GM18951 (cell line): ENCODE data around the gene ANAPC10.

Experiments
- POLR2A ChIP-seq: IDR thresholded peaks from 4 replicates; pipeline ENCODE4 v1.6.1; 2011; ENCODE audit warnings: mild to moderate bottlenecking; ENCODE audit not compliant: insufficient read length, insufficient read depth; ENCODE audit errors: extremely low read depth
- in situ Hi-C: fragments of 300-500 bp; cut with MboI; formaldehyde crosslinking; loops from one replicate; pipeline ENCODE4 v1.12.0; 2022; ENCODE audit warnings: low sequenced_read_pairs, mixed read lengths, inconsistent platforms; ENCODE audit not compliant: unreplicated experiment

The ANAPC10 gene

DNA sequence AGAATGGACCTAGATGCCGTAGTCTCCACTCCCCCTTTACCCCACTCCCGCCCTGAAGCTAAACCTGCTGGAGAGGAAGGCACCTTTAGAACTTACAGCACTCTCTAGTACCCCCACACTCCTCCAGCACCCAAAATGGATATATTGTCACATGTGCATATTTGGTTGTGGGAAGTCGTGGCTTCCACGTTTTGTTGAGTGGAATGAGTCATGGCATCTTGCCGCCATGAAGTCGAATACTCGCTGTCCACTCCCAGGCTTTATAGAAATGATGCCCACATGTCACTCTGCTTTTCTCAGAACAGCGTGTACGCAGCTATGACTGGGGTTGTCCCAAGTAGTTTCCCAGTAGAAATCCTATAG lies 660 bp upstream of the ANAPC10 start:
- TF ChIP-seq POLR2A, result no peak
- in situ Hi-C loops, result no loop called here

DNA sequence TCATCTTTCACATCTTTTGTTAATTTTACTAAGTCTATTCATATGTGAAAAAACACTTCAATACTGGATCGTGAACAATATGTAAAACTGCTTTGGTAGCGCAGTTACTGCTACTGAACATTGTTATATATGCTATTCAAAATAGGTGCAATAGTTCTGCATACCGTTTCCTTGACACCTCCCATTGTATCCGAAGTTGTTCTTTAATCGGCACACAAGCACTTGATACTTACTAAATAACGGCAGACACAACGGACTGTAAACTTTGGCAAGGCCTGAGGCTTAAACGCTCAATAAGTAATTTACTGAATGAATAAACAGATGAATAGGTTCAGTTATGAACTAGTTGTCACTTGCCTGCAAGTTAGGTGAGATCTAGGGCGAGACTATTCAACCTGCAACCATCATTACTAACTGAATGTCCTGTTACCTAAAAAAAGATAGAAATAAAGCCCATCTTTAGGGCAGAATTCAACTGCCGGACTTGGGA lies 620 bp downstream of the ANAPC10 start:
- in situ Hi-C loops, result no loop called here
- no peak for TF ChIP-seq POLR2A

DNA sequence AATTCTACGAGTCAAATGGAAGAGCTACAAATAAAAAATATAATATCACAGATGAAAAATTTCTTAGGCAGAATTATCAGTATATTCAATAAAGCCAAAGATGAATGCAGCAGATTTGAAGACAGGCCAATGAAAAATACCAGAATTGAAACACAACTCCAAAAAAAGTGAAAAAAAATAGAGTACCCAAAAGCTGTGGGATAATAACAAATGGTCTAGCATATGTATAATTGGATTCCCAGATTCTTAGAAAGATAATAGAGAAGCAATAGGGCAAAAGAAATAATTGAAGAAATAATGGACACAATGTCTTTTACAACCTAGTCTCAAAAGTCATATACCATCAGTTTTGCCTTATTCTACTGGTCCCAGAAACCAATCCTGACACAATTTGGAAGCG lies 4.4 kb downstream of the ANAPC10 start:
- no peak for TF ChIP-seq POLR2A
- in situ Hi-C loops, result no loop called here

DNA sequence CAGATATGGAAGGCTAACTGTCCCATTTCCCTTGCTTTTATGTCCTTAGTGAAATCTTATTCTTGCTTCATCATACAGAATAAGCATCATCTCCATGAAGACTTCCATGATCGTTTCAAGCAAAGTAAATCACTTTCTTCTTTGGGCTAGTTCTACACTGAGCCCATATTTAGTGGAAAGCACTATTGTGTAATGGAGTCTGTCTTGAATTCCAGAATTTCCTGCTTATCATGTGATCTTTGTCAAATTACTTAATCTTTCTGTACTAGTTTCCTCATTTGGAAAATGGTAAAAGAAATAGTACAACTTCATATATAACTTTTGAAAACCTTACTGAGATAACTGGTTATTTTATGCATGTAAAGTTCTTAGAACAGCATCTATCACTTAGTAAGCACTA lies 7.6 kb downstream of the ANAPC10 start:
- in situ Hi-C loops, result no loop called here
- TF ChIP-seq POLR2A, result no peak

DNA sequence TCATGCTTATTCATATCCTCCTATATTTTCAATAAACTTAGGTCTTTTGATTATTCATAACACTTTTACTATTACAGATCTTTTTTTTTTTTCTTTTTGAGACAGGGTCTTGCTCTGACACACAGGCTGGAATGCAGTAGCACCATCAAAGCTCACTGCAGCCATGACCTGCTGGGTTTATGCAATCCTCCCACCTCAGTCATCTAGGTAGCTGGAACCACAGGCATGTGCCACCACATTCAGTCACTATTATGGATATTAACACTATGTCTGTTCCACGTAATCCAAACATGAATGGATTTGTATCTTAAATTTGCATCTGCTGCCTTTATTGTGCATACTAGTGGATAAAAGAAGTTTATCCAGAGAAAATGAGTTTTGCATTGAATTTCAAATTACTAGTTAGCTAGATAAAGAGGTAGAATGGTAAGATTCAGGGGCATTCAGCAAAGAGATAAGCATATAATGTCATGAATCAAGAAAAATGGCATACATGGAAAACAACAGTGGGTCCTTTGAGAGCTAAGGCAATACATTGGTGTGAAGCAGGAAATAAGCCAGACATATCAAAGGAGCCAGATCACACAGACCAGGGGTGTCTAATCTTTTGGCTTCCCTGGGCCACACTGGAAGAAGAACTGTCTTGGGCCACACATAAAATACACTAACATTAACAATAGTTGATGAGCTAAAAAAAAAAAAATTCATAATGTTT lies 13.9 kb downstream of the ANAPC10 start:
- in situ Hi-C loops, result no loop called here
- no peak for TF ChIP-seq POLR2A

DNA sequence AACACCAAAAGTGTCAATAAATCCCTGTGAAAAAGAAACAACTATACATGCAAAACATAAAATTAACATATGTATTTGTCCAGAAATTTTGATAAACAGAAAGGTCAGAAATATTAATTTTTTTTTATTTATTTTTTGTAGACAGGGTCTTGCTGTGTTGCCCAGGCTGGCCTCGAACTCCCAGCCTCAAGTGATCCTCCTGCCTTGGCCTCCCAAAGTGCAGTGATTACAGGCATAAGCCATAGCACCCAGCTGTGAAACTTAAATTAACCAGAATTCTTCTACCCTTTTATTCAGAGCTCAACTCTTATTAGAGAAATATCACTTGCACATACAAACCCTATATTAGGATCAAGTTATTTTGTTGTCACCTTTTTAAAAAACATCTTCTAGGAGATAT lies 16.2 kb downstream of the ANAPC10 start:
- in situ Hi-C loops, result no loop called here

DNA sequence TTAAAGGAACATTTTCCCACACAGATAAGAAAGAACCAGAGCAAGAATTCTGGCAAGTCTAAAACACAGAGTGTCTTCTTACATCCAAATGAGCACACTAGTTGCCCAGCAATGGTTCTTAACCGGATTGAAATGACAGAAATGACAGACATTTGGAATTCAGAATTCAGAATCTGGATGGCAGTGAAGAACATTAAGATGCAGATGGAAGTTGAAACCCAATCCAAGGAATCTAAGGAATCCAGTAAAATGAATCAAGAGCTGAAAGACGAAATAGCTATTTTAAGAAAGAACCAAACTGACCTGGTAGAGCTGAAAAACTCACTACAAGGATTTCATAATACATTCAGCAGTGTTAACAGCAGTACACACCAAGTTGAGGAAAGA lies 21.5 kb downstream of the ANAPC10 start:
- no peak for TF ChIP-seq POLR2A
- in situ Hi-C loops, result no loop called here

More for the DNA sequence above, 16.2 kb downstream of the ANAPC10 start:
- TF ChIP-seq POLR2A, result no peak

DNA sequence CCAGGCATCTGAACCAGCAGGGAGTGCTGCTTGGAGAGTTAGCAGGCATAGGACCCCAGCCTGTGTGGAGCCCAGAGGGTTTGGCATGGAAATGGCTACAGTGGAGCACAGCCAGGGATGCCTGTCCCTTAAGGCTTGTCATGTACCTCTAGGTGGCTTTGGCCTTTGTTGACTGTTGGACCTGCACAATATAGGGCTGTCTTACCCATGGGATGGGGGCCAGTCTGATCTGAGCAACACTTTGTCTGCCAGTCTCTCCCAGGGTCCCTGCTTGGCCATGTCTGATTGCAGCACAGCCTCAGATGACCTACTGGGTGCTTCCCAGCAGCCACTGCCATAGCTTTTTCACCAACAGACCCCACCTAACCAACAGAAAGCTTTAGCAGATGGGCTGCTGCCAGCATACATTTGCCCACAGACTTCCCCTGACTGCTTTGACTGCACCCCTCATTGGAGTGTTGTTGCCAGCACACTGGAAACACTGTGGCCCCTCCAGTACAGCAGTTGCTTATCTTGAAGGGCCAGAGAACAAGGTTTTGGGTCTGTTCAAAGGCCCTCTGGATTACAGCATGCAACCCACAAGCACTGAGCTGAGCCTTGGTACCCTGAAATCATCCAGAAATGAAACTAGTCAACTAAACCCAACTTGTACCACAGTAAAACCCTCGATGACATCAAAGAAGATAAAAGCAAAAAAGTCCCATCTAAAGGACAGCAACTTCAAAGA lies 22.1 kb downstream of the ANAPC10 start:
- TF ChIP-seq POLR2A, result no peak
- in situ Hi-C loops, result no loop called here

DNA sequence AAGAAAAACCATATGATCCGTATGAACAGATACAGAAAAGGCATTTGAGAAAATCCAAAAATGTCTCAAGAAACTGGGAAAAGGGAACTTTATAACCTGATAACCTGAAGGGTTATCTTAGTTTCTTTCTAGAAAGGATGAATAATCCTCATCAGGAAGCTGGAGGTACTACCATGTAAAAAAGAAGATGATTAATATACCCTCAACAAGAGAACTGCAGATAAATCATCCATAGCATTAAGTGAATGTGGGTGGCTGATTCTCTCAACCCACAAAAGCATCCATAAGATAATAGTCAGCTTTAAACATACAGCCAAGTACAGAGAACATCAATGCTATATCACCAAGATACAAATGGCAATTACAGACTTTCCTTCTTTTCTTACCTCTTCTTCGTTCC lies 26.4 kb downstream of the ANAPC10 start:
- in situ Hi-C loops, result no loop called here
- TF ChIP-seq POLR2A, result no peak

DNA sequence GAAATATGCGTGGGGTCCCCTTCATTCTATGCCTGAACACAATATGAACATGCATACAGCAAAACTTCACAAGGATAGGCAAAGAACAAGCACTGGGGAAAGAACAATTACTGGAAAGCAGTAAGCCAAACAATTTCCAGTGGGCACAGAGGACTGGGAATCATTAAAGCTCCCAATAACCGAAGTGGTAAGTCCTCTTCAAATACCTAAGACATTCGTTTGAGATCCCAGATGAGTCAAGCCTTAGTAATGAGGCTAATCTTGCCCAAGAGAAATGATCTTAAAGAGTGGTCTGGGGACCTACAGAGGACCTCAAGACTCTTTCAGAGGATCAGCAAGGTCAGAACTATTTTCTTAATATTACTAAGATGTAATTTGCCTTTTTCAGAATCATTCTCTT lies 28.6 kb downstream of the ANAPC10 start:
- no peak for TF ChIP-seq POLR2A
- in situ Hi-C loops, result loop anchor here (10.0 kb wide), 1 partner anchor 885 kb away; no protein-coding TSS in a partner anchor

DNA sequence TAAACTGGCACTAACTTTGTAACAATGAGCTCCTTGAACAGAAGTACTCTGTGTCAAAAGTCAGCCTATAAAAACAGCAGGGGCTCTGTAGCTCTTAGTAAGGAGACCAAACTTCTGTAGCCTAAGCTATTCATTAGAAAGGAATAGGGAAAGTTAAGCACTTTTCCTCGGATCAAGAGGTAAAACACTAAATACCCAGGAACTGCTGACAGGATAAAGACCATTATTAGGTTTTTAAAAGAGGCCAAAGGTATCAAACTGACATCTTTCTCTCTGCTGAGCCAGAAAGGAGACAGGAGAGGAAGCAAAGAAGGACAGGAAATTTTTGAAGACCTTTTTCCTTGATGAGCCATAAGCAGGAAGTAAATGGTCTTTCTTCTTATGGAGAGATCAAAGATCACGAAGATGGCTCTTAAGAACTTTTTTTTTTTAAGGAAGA lies 31.9 kb downstream of the ANAPC10 start:
- TF ChIP-seq POLR2A, result no peak
- in situ Hi-C loops, result loop anchor here (10.0 kb wide), 1 partner anchor 881 kb away; no protein-coding TSS in a partner anchor

DNA sequence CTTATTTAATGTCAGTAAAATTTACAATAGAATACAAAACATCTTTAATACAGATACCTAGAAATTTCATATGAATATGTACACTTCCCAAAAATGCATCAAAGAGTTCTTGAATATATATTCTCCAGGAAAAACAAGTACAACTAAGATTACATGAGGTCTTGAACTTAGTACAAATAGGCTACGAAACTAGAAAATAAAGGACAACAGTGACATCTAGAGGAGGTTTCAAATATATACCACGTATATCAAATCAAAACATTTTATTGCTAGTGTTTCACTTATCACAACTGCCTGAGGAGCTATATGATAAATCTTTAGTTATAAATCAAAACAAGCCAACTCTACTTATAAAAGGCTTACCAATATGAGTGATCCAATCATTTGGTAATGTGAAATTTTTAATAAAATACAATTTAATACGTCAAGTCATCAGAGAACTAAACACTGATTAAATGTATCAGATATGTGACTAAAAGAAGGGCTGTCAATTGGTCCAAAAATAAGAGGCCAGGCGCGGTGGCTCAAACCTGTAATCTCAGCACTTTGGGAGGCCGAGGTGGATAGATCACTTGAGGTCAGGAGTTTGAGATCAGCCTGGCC lies 36.6 kb downstream of the ANAPC10 start:
- in situ Hi-C loops, result loop anchor here (10.0 kb wide), 1 partner anchor 877 kb away; no protein-coding TSS in a partner anchor
- TF ChIP-seq POLR2A, result no peak

DNA sequence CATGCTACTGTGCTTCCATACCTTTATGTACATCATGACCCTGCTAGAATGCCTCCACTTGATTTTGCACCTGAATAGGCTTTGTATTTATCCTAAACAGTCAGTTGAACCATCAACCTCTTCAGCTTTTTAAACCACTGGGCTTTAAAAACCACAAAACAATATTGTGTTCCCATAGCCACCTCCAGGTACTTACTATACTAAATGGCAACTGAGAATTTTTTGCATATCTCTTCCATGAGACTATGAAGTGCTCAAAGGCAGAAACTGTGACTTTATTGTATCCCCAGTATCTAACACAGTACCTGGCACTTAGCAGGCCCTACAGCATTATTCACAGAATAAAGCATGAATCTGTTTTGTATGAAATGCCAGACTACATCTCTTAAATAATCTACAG lies 39.7 kb downstream of the ANAPC10 start:
- in situ Hi-C loops, result no loop called here
- no peak for TF ChIP-seq POLR2A
